Measurements from ENCODE around the gene SAXO2. TPM values are rescaled to one million over a fixed set of nuclear protein-coding genes. Genes with fewer than 3 reads are reported as not detected.
"Not testable (repeated sequence)": the region's sequence is repeated elsewhere in the genome, so short reads cannot be mapped to it uniquely, and the experiment has no call there.

SAXO2 gene, protein sequence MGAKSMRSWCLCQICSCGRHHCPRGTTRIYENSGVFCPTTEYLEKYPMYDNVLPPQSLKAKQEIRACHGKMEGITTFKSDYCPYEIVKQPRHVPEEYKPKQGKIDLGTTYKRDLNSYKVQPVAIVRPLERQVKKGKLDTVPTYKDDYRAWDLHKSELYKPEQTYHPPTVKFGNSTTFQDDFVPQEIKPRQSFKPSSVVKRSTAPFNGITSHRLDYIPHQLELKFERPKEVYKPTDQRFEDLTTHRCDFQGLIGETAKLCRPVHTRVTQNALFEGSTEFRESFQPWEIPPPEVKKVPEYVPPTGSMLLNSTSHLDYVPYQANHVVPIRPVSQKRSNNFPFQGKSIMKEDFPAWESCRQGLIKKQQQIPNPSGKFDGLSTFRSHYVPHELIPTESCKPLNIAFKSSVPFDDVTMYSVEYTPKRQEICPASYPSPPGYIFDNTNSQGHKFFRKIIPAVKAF
- 2.5 TPM for total RNA-seq (2013)
- not detected for polyA plus RNA-seq
- not detected in 2 replicates for polyA minus RNA-seq
- total RNA-seq = 0 to 1.5 (median 0.05) reads per million in 11 experiments

DNA sequence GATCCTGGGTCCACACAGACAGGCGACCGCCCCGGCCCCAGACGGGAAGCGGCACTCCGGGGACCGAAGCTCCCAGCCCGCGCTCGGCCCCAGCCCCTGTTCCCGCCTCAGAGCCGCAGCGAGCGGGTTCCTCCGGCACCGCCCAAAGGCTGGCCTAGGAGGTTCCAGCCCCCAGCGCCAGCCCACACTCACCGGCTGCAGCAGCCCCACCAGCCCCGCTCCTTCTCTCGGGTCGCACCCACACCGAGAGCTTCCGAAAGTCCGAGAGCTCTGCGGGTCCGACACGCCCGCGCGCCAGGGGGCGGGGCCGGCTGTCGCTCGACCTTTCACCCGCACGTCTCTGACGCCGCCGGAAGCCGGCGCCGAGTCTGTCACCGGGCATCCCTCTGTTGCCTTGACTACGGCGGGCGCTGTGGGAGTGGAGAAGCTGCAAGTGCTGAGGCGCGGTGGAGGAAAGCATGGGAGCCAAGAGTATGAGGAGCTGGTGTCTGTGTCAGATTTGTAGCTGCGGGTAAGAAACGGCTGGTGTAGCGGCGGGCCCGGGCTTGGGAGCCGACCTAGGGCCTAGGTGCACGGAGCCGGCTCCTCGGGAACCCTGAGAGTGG, at the start of gene SAXO2, which contains the start of gene EFL1:
SAXO2 (plus strand) TSS at position 397 of the 605 bp plus-strand sequence; CDS start at position 459, 62 bp downstream.
EFL1 (minus strand) TSS at position 313 of the 605 bp plus-strand sequence. CDS start 956 bp downstream, outside the sequence.
- Histone ChIP-seq H3K27ac (ENCODE audit: low read depth in 1 of 2, low read length in 2 of 2) (peak within 1 kb of the TSS; percentile 56 to 89), H3K4me2 (replicated peaks; ENCODE audit: extremely low read depth, low read length, poor library complexity, severe bottlenecking) (peak within 1 kb of the TSS; percentile 68), H2AFZ (ENCODE audit: insufficient read depth, low read depth, low read length, poor library complexity, severe bottlenecking) (peak within 1 kb of the TSS; percentile 89), H3K4me1 (ENCODE audit: control insufficient read depth in 1 of 2, insufficient read depth in 2 of 2, low read length in 2 of 2) (peaks cover 11 to 16% of the 10 kb centered on the region in 2 donors), H4K20me1 (ENCODE audit: insufficient read depth, low read length) (no peaks in the 10 kb centered on the region), H3K27me3 (ENCODE audit: control insufficient read depth in 2 of 2, insufficient read depth in 2 of 2, low read length in 2 of 2) (no peaks in the 10 kb centered on the region), H3K79me2 (ENCODE audit: insufficient read depth, low read length) (peaks cover 14% of the 10 kb centered on the region), H3K9ac (ENCODE audit: insufficient read depth, low read length, poor library complexity, severe bottlenecking) (peak within 1 kb of the TSS; percentile 84), H3K36me3 (replicated peaks in 1 of 2; ENCODE audit: control insufficient read depth in 1 of 2, insufficient read depth in 2 of 2, low read length in 2 of 2) (peaks cover 10 to 26% of the 10 kb centered on the region in 2 donors), H3K4me3 (replicated peaks in 1 of 3; ENCODE audit: low read depth in 2 of 3, low read length in 3 of 3) (peak within 1 kb of the TSS; percentile 72 to 91 (median 77)), H3K9me3 (replicated peaks in 1 of 2; ENCODE audit: control insufficient read depth in 1 of 2, insufficient read depth in 1 of 2, low read length in 2 of 2) (no peaks in the 10 kb centered on the region)
- TF ChIP-seq, protein P1, sequence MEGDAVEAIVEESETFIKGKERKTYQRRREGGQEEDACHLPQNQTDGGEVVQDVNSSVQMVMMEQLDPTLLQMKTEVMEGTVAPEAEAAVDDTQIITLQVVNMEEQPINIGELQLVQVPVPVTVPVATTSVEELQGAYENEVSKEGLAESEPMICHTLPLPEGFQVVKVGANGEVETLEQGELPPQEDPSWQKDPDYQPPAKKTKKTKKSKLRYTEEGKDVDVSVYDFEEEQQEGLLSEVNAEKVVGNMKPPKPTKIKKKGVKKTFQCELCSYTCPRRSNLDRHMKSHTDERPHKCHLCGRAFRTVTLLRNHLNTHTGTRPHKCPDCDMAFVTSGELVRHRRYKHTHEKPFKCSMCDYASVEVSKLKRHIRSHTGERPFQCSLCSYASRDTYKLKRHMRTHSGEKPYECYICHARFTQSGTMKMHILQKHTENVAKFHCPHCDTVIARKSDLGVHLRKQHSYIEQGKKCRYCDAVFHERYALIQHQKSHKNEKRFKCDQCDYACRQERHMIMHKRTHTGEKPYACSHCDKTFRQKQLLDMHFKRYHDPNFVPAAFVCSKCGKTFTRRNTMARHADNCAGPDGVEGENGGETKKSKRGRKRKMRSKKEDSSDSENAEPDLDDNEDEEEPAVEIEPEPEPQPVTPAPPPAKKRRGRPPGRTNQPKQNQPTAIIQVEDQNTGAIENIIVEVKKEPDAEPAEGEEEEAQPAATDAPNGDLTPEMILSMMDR (IDR thresholded peaks at IDR 0.05) = no peak
- Mint-ChIP-seq H3K4me3 (peak within 1 kb of the TSS; percentile 82 to 93), H3K4me1 (peaks cover 28% of the 10 kb centered on the region), H3K36me3 (peaks cover 18 to 24% of the 10 kb centered on the region in 2 donors), H3K9me3 (peaks cover 0 to 2% (median 0%) of the 10 kb centered on the region in 7 donors), H3K27me3 (ENCODE audit: low read depth in 3 of 3) (peaks cover 0 to 3% (median 0%) of the 10 kb centered on the region in 3 donors), H3K27ac (peak within 1 kb of the TSS; percentile 85 to 94 (median 90))
- intact Hi-C loops (cut with micrococcal nuclease) = loop anchor here in 1 of 2 donors (10.0 kb wide), 1 partner anchor 218 kb away; the partner anchor contains the start of gene MEX3B
- DNase-seq = peak; percentile 83 to 87 (median 87)
- under 1% methylated on average over 57 of the region's 57 CpGs for WGBS (ENCODE audit: insufficient coverage)

DNA sequence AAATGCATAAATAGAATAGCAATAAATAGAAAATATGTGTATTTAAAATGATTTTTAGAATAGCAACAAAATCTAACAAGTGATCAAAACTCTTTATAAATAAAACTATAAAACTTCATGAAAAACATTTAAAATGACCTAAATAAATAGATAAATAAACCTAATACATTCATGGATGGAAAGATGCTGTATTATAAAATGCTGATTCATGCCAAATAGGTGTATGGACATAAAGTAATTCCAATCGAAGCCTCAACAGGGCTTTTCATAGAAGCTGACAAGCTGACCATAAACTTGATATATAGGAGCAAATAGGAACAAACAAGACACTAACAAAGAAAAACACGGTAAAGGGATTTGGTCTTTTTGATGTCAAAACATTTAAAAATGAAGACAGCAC, 46.5 kb upstream of the SAXO2 start:
- not testable (repeated sequence) for H3K4me1 Mint-ChIP-seq

DNA sequence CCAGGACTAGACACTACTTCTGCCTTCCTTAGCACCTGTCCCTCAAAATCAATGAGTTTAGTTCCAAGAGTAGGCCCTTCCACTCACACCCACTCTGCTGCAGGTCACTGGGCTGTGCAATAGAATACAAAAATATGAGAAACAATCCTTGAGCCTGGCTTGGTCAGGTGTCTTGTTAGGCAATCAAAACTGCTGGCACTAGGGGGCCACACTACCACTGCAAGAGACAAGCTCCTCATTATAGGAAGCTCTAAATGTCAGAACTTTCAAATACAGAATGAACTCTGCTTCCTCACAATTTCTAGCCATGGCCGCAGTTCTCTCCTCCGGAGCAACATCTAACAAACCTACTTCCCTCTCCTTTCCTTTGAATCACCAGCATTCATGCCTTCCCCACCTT, 41.1 kb upstream of the SAXO2 start:
- H3K4me2 ChIP-seq (replicated peaks; ENCODE audit: extremely low read depth, low read length, poor library complexity, severe bottlenecking); H3K4me3 ChIP-seq (replicated peaks in 1 of 3; ENCODE audit: low read depth in 2 of 3, low read length in 3 of 3); intact Hi-C loops (cut with micrococcal nuclease); H3K9me3 ChIP-seq (replicated peaks in 1 of 2; ENCODE audit: control insufficient read depth in 1 of 2, insufficient read depth in 1 of 2, low read length in 2 of 2); H3K4me3 Mint-ChIP-seq; H3K9ac ChIP-seq (ENCODE audit: insufficient read depth, low read length, poor library complexity, severe bottlenecking); H3K4me1 Mint-ChIP-seq; H3K27me3 Mint-ChIP-seq (ENCODE audit: low read depth in 3 of 3); H3K79me2 ChIP-seq (ENCODE audit: insufficient read depth, low read length); H3K27ac ChIP-seq (ENCODE audit: low read depth in 1 of 2, low read length in 2 of 2); H3K4me1 ChIP-seq (ENCODE audit: control insufficient read depth in 1 of 2, insufficient read depth in 2 of 2, low read length in 2 of 2); H4K20me1 ChIP-seq (ENCODE audit: insufficient read depth, low read length); H3K9me3 Mint-ChIP-seq; H2AFZ ChIP-seq (ENCODE audit: insufficient read depth, low read depth, low read length, poor library complexity, severe bottlenecking); H3K27me3 ChIP-seq (ENCODE audit: control insufficient read depth in 2 of 2, insufficient read depth in 2 of 2, low read length in 2 of 2): not testable (repeated sequence)
- peaks cover 17 to 47% of the 10 kb centered on the region in 2 donors for H3K36me3 ChIP-seq (replicated peaks in 1 of 2; ENCODE audit: control insufficient read depth in 1 of 2, insufficient read depth in 2 of 2, low read length in 2 of 2)
- peak overlapping the region in 2 of 7 donors; percentile 17 to 32 for H3K27ac Mint-ChIP-seq
- peaks cover 57 to 62% of the 10 kb centered on the region in 2 donors for H3K36me3 Mint-ChIP-seq
- DNase-seq = peak in 1 of 3 donors; percentile 3
- 38% methylated on average over 2 of the region's 2 CpGs for WGBS (ENCODE audit: insufficient coverage)

More for the DNA sequence above, 46.5 kb upstream of the SAXO2 start:
- DNase-seq; H4K20me1 ChIP-seq (ENCODE audit: insufficient read depth, low read length); H3K27ac ChIP-seq (ENCODE audit: low read depth in 1 of 2, low read length in 2 of 2); H3K27me3 ChIP-seq (ENCODE audit: control insufficient read depth in 2 of 2, insufficient read depth in 2 of 2, low read length in 2 of 2); H3K4me3 ChIP-seq (replicated peaks in 1 of 3; ENCODE audit: low read depth in 2 of 3, low read length in 3 of 3); H3K4me2 ChIP-seq (replicated peaks; ENCODE audit: extremely low read depth, low read length, poor library complexity, severe bottlenecking); H3K9me3 ChIP-seq (replicated peaks in 1 of 2; ENCODE audit: control insufficient read depth in 1 of 2, insufficient read depth in 1 of 2, low read length in 2 of 2); H3K9ac ChIP-seq (ENCODE audit: insufficient read depth, low read length, poor library complexity, severe bottlenecking); intact Hi-C loops (cut with micrococcal nuclease); H3K4me1 ChIP-seq (ENCODE audit: control insufficient read depth in 1 of 2, insufficient read depth in 2 of 2, low read length in 2 of 2); H3K27ac Mint-ChIP-seq; H3K9me3 Mint-ChIP-seq; H3K79me2 ChIP-seq (ENCODE audit: insufficient read depth, low read length); H2AFZ ChIP-seq (ENCODE audit: insufficient read depth, low read depth, low read length, poor library complexity, severe bottlenecking); H3K27me3 Mint-ChIP-seq (ENCODE audit: low read depth in 3 of 3); H3K4me3 Mint-ChIP-seq: not testable (repeated sequence)
- peaks cover 27 to 55% of the 10 kb centered on the region in 2 donors for H3K36me3 ChIP-seq (replicated peaks in 1 of 2; ENCODE audit: control insufficient read depth in 1 of 2, insufficient read depth in 2 of 2, low read length in 2 of 2)
- no CpG with 5 or more reads among the region's 2 CpGs for WGBS (ENCODE audit: insufficient coverage)
- peaks cover 60 to 61% of the 10 kb centered on the region in 2 donors for H3K36me3 Mint-ChIP-seq
